ENCODE measurements around the gene PBX3. TPM values are rescaled to one million over a fixed set of nuclear protein-coding genes. Genes with fewer than 3 reads are reported as not detected.

The PBX3 gene
- 10 to 100 TPM; 16.9 to 17.6 TPM for total RNA-seq

DNA sequence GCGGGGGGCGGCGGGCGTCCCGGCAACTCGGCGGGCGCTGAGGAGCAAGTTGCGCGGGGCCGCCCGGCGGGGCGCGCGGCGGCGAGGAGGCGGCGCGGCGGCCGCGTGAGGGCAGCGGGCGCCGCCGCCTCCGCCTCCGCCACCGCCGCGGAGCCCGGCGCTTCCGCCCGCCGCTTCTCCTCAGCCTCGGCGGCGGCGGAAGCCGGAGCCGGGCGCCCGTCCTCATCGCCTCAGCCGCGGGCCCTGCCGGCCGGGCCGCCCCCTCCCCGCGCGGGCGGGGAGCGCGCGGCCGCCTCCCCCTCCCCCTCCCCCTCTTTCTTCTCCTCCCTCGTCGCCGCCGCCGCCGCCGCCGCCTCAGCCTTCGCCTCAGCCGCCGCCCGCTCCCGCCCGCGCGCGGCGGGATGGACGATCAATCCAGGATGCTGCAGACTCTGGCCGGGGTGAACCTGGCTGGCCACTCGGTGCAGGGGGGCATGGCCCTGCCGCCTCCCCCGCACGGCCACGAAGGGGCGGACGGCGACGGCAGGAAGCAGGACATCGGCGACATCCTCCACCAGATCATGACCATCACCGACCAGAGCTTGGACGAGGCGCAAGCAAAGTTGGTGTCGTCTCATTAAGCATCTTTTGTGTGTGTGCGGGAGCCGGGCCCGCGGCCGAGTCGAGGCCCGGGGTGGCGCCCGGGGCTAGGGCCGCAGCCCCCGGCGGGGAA, at the start of gene PBX3:
PBX3 (plus strand) TSS at position 321 of the 712 bp plus-strand sequence.
- DNase-seq (ENCODE audit: low spot score in 2 of 2): peak; percentile 47 to 63
- peak within 1 kb of the TSS; percentile 81 to 97 for H3K27ac Mint-ChIP-seq
- peak; percentile 16 to 25 for ATAC-seq
- no peaks in the 10 kb centered on the region for H3K9me3 Mint-ChIP-seq
- peaks cover 0 to 15% of the 10 kb centered on the region in 2 donors for H3K36me3 Mint-ChIP-seq

DNA sequence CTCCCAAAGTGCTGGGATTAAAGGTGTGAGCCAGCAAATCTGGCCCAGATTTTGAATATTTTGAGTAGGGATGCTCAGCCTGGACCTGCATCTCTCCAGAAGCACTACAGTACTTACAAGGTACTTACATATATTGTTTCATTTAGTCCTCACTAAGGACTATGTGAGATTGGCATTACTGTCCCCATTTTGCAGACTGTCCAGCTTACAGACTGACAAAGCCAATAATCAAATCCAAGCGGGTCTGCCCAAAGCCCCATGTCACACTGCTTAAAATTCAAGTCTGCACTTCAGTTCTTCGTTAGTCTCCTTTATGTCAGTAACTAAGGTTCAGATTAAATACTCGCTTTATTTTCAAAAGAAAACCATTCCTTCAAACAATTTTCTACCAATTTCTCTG, 47.3 kb upstream of the PBX3 start:
- DNase-seq (ENCODE audit: low spot score in 2 of 2): no peak
- H3K36me3 Mint-ChIP-seq: peaks cover 2 to 7% of the 10 kb centered on the region in 2 donors
- no peak for ATAC-seq
- no peaks in the 10 kb centered on the region for H3K9me3 Mint-ChIP-seq
- H3K27ac Mint-ChIP-seq: no peak overlapping the region

DNA sequence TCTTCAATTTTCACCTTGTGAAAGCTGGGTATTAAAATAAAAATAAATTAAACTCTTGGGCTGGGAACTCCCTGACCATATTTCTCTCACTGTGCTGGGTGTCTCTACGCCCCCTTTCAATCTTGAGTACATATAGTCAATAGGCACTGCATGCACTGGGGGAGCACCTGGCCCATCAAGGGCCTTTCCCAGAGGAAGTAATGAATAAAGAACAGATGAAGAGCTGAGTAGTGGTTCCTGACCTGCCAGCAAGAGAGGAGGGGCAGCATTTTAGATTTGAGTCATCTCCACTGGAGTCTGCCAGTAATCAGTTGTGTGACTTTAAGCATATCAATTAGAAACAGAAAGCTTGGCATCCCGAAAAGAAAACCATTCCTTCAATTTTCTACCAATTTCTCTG, 46.4 kb upstream of the PBX3 start:
- peaks cover 7 to 11% of the 10 kb centered on the region in 2 donors for H3K36me3 Mint-ChIP-seq
- H3K27ac Mint-ChIP-seq: no peak overlapping the region
- DNase-seq (ENCODE audit: low spot score in 2 of 2) (peak; percentile 7 to 64), ATAC-seq (peak; percentile 86 to 95)
- no peaks in the 10 kb centered on the region for H3K9me3 Mint-ChIP-seq

DNA sequence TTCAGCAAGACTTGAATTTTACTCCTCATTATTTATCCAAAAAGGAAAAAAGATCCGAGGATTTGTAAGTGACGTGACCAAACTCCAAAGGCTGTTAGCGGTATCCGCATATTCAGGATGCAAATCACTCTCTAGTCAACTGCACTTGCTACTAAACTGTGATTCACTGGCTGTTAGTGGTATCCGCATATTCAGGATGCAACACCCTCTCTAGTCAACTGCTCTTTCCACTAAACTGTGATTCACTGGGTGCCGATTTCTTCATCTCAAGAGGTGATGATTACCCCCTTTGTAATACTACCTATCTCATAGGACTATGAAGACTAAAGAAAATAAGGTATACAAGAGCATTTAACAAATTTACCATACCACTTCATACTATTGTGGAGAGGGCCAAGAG, 45.8 kb upstream of the PBX3 start:
- peak in 1 of 2 donors; percentile 7 for DNase-seq (ENCODE audit: low spot score in 2 of 2)
- ATAC-seq: peak; percentile 87 to 88
- Mint-ChIP-seq H3K9me3 (no peaks in the 10 kb centered on the region), H3K36me3 (peaks cover 7 to 16% of the 10 kb centered on the region in 2 donors), H3K27ac (no peak overlapping the region)

DNA sequence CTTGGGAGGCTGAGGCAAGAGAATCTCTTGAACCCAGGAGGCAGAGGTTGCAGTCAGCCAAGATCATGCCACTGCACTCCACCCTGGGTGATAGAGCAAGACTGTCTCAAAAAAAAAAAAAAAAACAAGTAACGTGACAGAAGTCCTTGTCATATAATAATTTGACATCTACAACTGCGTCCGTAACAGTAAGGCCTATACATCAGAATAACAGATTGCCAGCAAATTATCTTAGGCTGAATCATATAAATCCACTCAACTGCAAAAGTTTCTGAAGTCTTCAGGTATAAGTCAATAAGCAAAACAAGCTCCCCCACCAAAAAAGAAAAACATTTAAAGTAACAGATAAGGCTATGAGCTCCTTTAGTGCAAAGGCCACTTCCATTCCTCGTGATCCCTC, 43.5 kb upstream of the PBX3 start:
- Mint-ChIP-seq H3K27ac (no peak overlapping the region), H3K9me3 (no peaks in the 10 kb centered on the region), H3K36me3 (peaks cover 0 to 19% of the 10 kb centered on the region in 2 donors)
- DNase-seq (ENCODE audit: low spot score in 2 of 2): no peak
- no peak for ATAC-seq

DNA sequence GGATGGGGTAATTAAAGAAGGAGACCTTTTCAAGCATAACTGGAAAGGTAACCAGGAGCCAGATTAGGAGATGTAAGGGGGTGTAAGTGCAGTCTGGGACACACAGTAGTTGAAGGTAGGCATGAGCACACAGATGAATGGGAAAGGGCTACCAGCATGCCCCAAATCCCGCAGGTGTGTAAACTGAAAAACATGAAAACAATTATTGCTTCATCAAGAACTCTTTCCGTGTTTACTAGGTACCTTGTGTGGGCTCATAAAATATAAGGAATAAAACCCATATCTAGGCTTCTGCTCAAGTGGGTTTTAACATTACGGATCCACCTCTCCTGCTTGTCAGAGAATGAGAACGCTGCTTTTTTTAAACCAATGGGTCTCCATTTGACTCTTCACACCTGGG, 41.3 kb upstream of the PBX3 start:
- no peak for DNase-seq (ENCODE audit: low spot score in 2 of 2)
- peak overlapping the region in 1 of 2 donors; percentile 93 for H3K27ac Mint-ChIP-seq
- H3K9me3 Mint-ChIP-seq: no peaks in the 10 kb centered on the region
- peaks cover 0 to 19% of the 10 kb centered on the region in 2 donors for H3K36me3 Mint-ChIP-seq
- ATAC-seq: no peak

DNA sequence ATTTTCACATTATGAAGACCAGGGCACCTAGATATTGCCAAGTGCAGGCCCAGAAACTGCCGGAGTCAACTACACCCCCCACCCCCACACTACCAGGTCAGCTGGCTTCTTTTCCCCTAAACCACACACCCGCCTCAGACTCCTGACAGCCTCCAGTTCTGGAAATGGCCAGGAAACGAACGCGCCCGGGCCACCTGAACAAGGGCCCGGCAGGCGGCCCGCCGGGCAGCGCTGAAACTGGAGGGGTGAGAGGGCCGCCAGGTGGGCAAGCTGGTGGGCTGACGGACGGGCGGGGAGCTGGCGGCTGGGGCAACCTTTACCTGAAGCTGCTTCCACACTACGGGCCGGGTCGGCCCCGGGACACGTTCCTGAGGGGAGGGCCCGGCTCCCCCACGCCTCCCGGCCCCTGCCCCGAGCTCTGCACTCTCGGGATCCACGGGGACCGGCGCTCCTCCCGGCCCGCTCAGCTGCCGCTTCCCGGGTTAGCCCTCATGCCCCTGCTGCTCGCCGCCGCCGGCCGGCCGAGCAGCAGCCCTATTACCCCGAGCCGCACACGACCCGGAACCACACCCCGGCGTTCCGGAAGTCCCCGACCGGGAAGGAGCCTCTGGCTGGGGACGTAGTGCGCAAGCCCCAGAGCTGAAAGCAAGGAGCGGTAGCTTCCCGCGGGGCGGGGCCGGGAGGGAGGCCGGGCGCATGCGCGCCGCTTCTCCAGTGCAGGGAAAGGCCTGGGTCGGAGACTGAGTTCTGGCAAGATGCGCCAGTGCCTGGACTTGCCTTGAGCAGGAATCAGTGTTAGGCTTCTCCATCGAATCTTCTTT, 40.3 kb upstream of the PBX3 start, which contains the start of gene MAPKAP1:
MAPKAP1 (minus strand) TSS at position 558 of the 821 bp plus-strand sequence. CDS start 34,634 bp downstream, outside the sequence.
- ATAC-seq (peak; percentile 100), DNase-seq (ENCODE audit: low spot score in 2 of 2) (peak; percentile 93 to 96)
- H3K36me3 Mint-ChIP-seq: peaks cover 0 to 19% of the 10 kb centered on the region in 2 donors
- H3K9me3 Mint-ChIP-seq: no peaks in the 10 kb centered on the region
- peak within 1 kb of the TSS; percentile 93 for H3K27ac Mint-ChIP-seq

DNA sequence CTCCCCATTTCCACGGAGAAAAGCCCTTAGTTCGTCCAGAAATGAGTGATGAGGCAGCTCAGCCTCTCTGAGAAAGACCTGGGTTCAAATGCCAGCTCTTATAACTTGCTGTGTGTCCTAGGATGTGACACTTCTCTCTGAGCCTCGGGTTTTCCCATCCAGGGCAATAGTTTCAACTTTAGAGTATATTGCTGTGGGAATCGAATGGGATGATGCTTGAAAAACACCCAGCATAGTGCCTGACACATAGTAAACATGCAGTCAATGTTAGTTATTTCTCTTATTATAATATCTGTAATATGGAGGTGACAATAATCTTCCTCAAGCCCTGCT, 39.7 kb upstream of the PBX3 start:
- Mint-ChIP-seq H3K27ac (peak overlapping the region; percentile 93), H3K36me3 (peaks cover 0 to 19% of the 10 kb centered on the region in 2 donors), H3K9me3 (no peaks in the 10 kb centered on the region)
- ATAC-seq (peak in 1 of 2 donors; percentile 18), DNase-seq (ENCODE audit: low spot score in 2 of 2) (no peak)

DNA sequence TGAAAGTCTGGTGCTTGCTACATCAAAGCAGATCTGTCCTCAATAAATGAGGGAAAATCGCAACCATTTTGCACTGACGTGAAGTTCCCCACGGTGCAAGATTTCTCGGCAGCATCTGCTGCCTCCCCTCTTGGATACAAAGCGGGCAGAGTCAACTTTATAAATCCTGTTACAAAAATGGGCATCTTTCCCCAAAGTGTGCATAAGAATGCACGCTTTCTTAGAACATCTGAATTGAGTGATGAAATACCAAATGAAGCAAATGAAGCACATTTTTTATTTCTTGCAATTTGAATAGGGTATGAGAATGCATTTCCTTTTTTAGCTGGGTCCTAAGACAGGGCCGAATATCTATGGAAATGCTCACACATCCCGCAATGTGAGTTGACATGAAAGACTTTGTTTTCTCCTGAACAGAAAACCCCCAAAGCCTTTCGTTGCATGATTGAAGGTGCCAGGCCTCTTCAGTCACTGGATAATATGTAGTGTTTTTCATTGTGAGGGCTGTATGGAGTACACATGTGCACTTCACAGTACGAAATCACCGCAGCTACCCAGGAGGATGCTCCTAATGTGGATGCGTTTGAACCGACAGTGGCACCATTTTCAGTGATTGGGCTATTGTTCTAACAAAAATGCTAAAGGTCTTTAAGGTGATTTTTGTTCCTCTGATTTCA, 20.6 kb upstream of the PBX3 start:
- no peak for DNase-seq (ENCODE audit: low spot score in 2 of 2)
- no peak for ATAC-seq
- Mint-ChIP-seq H3K27ac (no peak overlapping the region), H3K36me3 (no peaks in the 10 kb centered on the region), H3K9me3 (no peaks in the 10 kb centered on the region)

DNA sequence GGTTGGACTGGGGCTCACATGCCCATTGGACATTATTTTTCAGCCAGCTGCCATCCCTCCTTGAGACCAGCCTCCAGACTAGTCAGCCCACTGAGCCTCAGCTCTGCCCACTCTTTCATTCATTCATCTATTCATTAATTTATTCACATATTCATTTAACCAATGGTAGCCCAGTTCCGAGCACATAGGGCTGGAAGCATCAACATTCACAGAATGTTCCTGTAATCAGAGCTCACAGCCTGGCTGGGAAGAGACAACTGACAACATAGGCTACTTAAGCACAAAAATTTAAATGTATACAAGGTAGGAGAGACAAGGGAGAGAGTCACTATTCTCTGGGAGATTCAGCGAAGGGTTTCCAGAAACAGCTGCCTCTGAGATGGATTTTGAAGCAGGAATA, 17.0 kb upstream of the PBX3 start:
- H3K36me3 Mint-ChIP-seq: no peaks in the 10 kb centered on the region
- no peak overlapping the region for H3K27ac Mint-ChIP-seq
- DNase-seq (ENCODE audit: low spot score in 2 of 2): no peak
- ATAC-seq: no peak
- H3K9me3 Mint-ChIP-seq: no peaks in the 10 kb centered on the region

DNA sequence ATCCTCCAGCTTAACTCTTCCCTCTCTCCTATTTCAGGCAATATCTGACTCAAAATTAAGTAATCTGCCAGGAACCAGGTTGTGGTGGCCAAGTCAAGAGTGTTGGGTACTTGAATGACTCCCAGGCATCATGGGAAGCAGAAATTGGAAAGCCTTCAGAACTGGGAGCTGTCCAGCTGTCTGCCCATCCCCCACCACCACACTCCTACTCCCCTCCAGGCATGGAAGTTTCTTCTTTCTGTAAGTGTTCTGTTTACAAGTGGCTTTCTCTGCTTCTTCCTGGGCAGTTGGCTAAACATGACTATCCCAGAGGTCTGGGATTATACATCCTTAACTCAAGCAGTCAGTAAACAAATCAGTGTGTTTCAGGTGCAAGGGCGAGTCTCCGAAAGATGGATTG, 14.6 kb upstream of the PBX3 start:
- DNase-seq (ENCODE audit: low spot score in 2 of 2) (no peak), ATAC-seq (no peak)
- Mint-ChIP-seq H3K36me3 (no peaks in the 10 kb centered on the region), H3K27ac (no peak overlapping the region), H3K9me3 (no peaks in the 10 kb centered on the region)

DNA sequence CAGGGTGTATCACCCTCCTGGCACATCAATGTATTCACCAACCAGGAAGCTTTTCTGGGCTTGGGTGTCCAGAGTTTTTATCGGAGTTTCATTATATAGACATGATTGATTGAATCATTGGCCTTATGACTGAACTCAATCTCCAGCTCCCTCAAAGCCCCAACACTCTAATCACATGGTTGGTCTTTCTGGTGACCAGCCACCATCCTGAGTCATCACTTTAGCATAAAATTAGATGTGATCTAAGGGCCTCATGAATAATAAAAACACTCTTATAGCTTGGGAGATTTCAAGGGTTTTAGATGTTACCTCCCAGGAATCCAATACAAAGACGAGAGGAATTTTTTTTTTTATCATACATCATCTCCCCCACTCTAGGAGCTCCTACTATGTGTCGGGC, 7.7 kb upstream of the PBX3 start:
- H3K36me3 Mint-ChIP-seq: no peaks in the 10 kb centered on the region
- ATAC-seq (no peak), DNase-seq (ENCODE audit: low spot score in 2 of 2) (no peak)
- no peaks in the 10 kb centered on the region for H3K9me3 Mint-ChIP-seq
- H3K27ac Mint-ChIP-seq: no peak overlapping the region

DNA sequence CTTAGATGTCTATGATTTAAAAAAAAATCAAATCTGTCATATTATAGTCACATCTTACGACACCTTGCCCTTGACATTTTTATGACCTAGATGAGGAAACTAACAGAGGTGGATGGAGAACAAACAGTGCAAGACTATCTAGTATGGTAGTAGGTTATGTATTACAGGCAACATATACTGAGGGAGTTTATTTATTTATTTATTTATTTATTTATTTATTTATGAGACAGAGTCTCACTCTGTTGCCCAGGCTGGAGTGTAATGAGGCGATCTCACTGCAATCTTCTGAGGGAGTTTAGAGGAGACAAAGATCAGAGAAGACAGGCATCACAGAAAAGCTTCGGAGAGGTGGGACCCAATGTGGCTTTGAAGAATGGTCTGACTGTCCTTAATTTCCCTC, 4.5 kb upstream of the PBX3 start:
- Mint-ChIP-seq H3K27ac (no peak overlapping the region), H3K36me3 (no peaks in the 10 kb centered on the region), H3K9me3 (no peaks in the 10 kb centered on the region)
- no peak for DNase-seq (ENCODE audit: low spot score in 2 of 2)
- ATAC-seq: no peak

DNA sequence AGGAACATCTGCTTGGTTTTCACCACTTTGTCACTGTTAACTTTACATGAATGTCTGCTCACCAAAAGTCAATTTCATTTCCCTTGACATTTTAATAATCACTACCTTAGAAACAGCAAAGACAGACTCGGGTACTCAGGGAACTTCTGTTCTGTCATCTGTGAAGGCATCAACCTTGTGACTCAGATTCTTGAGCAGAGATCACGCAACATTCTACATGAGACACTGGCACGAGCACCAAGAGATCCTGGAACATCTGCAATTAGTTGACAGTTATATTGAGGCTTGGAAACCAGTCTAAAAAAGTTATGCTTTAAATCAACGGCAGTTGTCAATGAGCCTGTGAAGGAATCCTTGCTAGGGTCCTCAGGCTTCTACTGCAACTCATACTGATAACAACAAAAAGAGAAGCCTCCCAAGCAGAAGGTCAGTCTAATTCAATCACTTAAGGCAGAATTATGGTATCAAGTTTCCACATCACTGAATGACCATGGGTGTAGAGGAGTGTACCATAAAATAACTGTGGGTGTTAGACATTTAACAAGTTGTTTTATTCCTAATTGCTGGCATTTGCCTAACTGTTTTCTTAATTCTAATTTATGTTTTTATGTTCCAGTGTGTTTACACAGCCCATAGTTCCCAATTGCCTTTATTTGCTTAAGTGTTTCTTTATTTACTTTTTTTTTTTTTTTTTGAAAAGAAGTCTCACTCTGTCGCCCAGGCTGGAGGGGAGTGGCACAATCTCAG, 3.3 kb upstream of the PBX3 start:
- Mint-ChIP-seq H3K9me3 (no peaks in the 10 kb centered on the region), H3K27ac (no peak overlapping the region), H3K36me3 (peaks cover 0 to 7% of the 10 kb centered on the region in 2 donors)
- ATAC-seq (no peak), DNase-seq (ENCODE audit: low spot score in 2 of 2) (no peak)

DNA sequence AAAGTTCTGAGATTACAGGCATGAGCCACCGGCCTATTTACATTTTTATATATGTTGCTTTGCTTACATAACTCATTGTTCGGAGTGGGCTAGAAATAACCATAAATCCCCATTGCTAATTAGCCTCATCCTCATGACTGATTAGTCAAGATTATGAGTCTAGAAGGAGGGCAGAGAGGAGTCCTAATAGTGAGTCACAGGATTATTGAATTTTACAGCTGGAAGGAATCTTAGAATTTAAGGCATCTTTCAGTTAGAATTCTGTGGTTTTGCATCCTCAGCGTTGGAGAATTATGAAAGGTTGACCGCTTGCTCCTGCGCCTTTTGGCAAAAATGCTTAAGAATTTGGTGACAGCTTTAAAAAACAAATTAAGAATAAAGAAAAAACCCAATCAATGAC, 2.6 kb upstream of the PBX3 start:
- Mint-ChIP-seq H3K36me3 (peaks cover 0 to 14% of the 10 kb centered on the region in 2 donors), H3K9me3 (no peaks in the 10 kb centered on the region), H3K27ac (no peak overlapping the region)
- ATAC-seq: no peak
- DNase-seq (ENCODE audit: low spot score in 2 of 2): no peak

DNA sequence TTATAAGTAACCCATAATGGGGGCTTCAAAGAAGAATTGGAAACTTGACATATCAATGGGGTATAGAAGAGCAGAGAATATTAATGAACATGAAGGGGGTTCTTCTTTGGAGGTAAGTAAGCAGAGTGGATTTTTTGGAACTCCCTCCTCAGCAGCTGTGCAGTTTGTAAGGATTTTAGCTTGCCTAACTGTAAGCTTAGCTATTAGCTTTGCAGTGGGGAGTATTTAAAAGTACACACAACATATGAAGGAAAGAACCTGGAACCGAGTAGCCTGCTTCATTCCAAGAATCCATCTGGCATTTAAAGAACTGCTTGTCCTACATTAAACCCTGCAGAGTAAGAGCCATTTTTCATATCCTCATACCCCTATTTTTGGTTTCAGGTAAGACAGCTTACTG, 2.2 kb upstream of the PBX3 start:
- Mint-ChIP-seq H3K36me3 (peaks cover 0 to 15% of the 10 kb centered on the region in 2 donors), H3K9me3 (no peaks in the 10 kb centered on the region), H3K27ac (no peak overlapping the region)
- no peak for DNase-seq (ENCODE audit: low spot score in 2 of 2)
- ATAC-seq: no peak

DNA sequence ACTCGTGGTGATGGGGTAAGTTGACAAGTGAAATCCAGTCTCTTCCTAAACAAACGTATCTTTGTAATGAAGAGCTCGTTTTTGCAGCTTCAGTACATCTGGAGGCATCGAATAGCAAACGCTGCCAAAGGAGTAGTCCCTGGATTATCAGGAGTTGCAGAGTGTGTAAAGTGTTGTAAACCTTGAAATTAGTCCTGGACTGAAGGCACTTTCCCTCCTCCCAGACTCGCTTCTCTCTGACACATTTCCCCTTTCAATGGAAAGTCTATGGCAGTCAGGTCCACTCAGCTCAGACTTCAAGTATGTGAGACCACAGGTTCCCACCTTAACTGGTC, 1.5 kb upstream of the PBX3 start:
- H3K36me3 Mint-ChIP-seq: peaks cover 0 to 15% of the 10 kb centered on the region in 2 donors
- H3K9me3 Mint-ChIP-seq: no peaks in the 10 kb centered on the region
- no peak for ATAC-seq
- DNase-seq (ENCODE audit: low spot score in 2 of 2): no peak
- peak overlapping the region in 1 of 2 donors; percentile 81 for H3K27ac Mint-ChIP-seq

Data from activated naive CD4-positive, alpha-beta T cell treated with anti-CD3 and anti-CD28 coated beads, Interleukin-2, amount 50 U/mL, for 72 hours (primary cell).